ENCODE results near the gene IRF2BP2. TPM values are rescaled to one million over a fixed set of nuclear protein-coding genes. Genes with fewer than 3 reads are reported as not detected.
A peak's percentile ranks its signal among the peaks of the same experiment; 100 is the strongest.

IRF2BP2 gene
- total RNA-seq (2014; rRNA removed; shearing (Covaris generic)), result 67.0 and 90.9 TPM in 2 replicates

- H3K4me3 ChIP-seq (ENCODE audit: insufficient read depth, low read depth, low read length), result peak within 1 kb of the TSS; percentile 87
- peak; percentile 98 for DNase-seq
- no peaks in the 10 kb centered on the region for H3K27me3 ChIP-seq (ENCODE audit: control insufficient read depth, insufficient read depth, low read length)
- peaks cover 13% of the 10 kb centered on the region for H3K36me3 ChIP-seq (replicated peaks; ENCODE audit: control insufficient read depth, insufficient read depth, low read length)
Observed at GRCh38 chr1:234610061-234610665, at the start of gene IRF2BP2. IRF2BP2 (minus strand) TSS chr1:234610178; CDS start chr1:234609494, 684 bp downstream.

GRCh38 chr1:234659538-234659937 is 49.6 kb upstream of the IRF2BP2 start:
- DNase-seq, result no peak
- Histone ChIP-seq H3K36me3 (replicated peaks; ENCODE audit: control insufficient read depth, insufficient read depth, low read length) (no peaks in the 10 kb centered on the region), H3K27me3 (ENCODE audit: control insufficient read depth, insufficient read depth, low read length) (no peaks in the 10 kb centered on the region), H3K4me3 (ENCODE audit: insufficient read depth, low read depth, low read length) (no peak overlapping the region)

GRCh38 chr1:234658138-234658537 is 48.2 kb upstream of the IRF2BP2 start:
- peak; percentile 43 for DNase-seq

GRCh38 chr1:234656944-234657654 is 47.1 kb upstream of the IRF2BP2 start:
- DNase-seq, result no peak
- Histone ChIP-seq H3K27me3 (ENCODE audit: control insufficient read depth, insufficient read depth, low read length) (no peaks in the 10 kb centered on the region), H3K36me3 (replicated peaks; ENCODE audit: control insufficient read depth, insufficient read depth, low read length) (no peaks in the 10 kb centered on the region), H3K4me3 (ENCODE audit: insufficient read depth, low read depth, low read length) (no peak overlapping the region)

More at GRCh38 chr1:234658138-234658537, 48.2 kb upstream of the IRF2BP2 start:
- H3K36me3 ChIP-seq (replicated peaks; ENCODE audit: control insufficient read depth, insufficient read depth, low read length), result no peaks in the 10 kb centered on the region
- no peaks in the 10 kb centered on the region for H3K27me3 ChIP-seq (ENCODE audit: control insufficient read depth, insufficient read depth, low read length)
- no peak overlapping the region for H3K4me3 ChIP-seq (ENCODE audit: insufficient read depth, low read depth, low read length)

- Histone ChIP-seq H3K27me3 (ENCODE audit: control insufficient read depth, insufficient read depth, low read length) (no peaks in the 10 kb centered on the region), H3K4me3 (ENCODE audit: insufficient read depth, low read depth, low read length) (no peak overlapping the region), H3K36me3 (replicated peaks; ENCODE audit: control insufficient read depth, insufficient read depth, low read length) (no peaks in the 10 kb centered on the region)
- DNase-seq, result no peak
Observed at GRCh38 chr1:234656070-234656895, 46.3 kb upstream of the IRF2BP2 start.

GRCh38 chr1:234655328-234656069 is 45.5 kb upstream of the IRF2BP2 start:
- Histone ChIP-seq H3K4me3 (ENCODE audit: insufficient read depth, low read depth, low read length) (no peak overlapping the region), H3K36me3 (replicated peaks; ENCODE audit: control insufficient read depth, insufficient read depth, low read length) (no peaks in the 10 kb centered on the region), H3K27me3 (ENCODE audit: control insufficient read depth, insufficient read depth, low read length) (no peaks in the 10 kb centered on the region)
- no peak for DNase-seq

GRCh38 chr1:234654002-234654733 is 44.2 kb upstream of the IRF2BP2 start:
- Histone ChIP-seq H3K27me3 (ENCODE audit: control insufficient read depth, insufficient read depth, low read length) (no peaks in the 10 kb centered on the region), H3K4me3 (ENCODE audit: insufficient read depth, low read depth, low read length) (no peak overlapping the region), H3K36me3 (replicated peaks; ENCODE audit: control insufficient read depth, insufficient read depth, low read length) (no peaks in the 10 kb centered on the region)
- no peak for DNase-seq

- H3K27me3 ChIP-seq (ENCODE audit: control insufficient read depth, insufficient read depth, low read length), result no peaks in the 10 kb centered on the region
Observed at GRCh38 chr1:234649432-234650081, 39.6 kb upstream of the IRF2BP2 start.

GRCh38 chr1:234647758-234648157 is 37.8 kb upstream of the IRF2BP2 start:
- Histone ChIP-seq H3K27me3 (ENCODE audit: control insufficient read depth, insufficient read depth, low read length) (no peaks in the 10 kb centered on the region), H3K4me3 (ENCODE audit: insufficient read depth, low read depth, low read length) (no peak overlapping the region), H3K36me3 (replicated peaks; ENCODE audit: control insufficient read depth, insufficient read depth, low read length) (no peaks in the 10 kb centered on the region)
- DNase-seq, result no peak

More at GRCh38 chr1:234649432-234650081, 39.6 kb upstream of the IRF2BP2 start:
- Histone ChIP-seq H3K36me3 (replicated peaks; ENCODE audit: control insufficient read depth, insufficient read depth, low read length) (no peaks in the 10 kb centered on the region), H3K4me3 (ENCODE audit: insufficient read depth, low read depth, low read length) (no peak overlapping the region)
- DNase-seq, result no peak

GRCh38 chr1:234647245-234647644 is 37.3 kb upstream of the IRF2BP2 start:
- no peak for DNase-seq
- H3K4me3 ChIP-seq (ENCODE audit: insufficient read depth, low read depth, low read length), result no peak overlapping the region
- no peaks in the 10 kb centered on the region for H3K36me3 ChIP-seq (replicated peaks; ENCODE audit: control insufficient read depth, insufficient read depth, low read length)

GRCh38 chr1:234645964-234646363 is 36.0 kb upstream of the IRF2BP2 start:
- H3K27me3 ChIP-seq (ENCODE audit: control insufficient read depth, insufficient read depth, low read length), result no peaks in the 10 kb centered on the region
- H3K36me3 ChIP-seq (replicated peaks; ENCODE audit: control insufficient read depth, insufficient read depth, low read length), result no peaks in the 10 kb centered on the region
- no peak overlapping the region for H3K4me3 ChIP-seq (ENCODE audit: insufficient read depth, low read depth, low read length)
- no peak for DNase-seq

More at GRCh38 chr1:234647245-234647644, 37.3 kb upstream of the IRF2BP2 start:
- no peaks in the 10 kb centered on the region for H3K27me3 ChIP-seq (ENCODE audit: control insufficient read depth, insufficient read depth, low read length)

- no peak for DNase-seq
- no peak overlapping the region for H3K4me3 ChIP-seq (ENCODE audit: insufficient read depth, low read depth, low read length)
Observed at GRCh38 chr1:234645474-234645953, 35.5 kb upstream of the IRF2BP2 start.

GRCh38 chr1:234644928-234645327 is 35.0 kb upstream of the IRF2BP2 start:
- DNase-seq, result no peak
- Histone ChIP-seq H3K36me3 (replicated peaks; ENCODE audit: control insufficient read depth, insufficient read depth, low read length) (no peaks in the 10 kb centered on the region), H3K27me3 (ENCODE audit: control insufficient read depth, insufficient read depth, low read length) (no peaks in the 10 kb centered on the region), H3K4me3 (ENCODE audit: insufficient read depth, low read depth, low read length) (no peak overlapping the region)

More at GRCh38 chr1:234645474-234645953, 35.5 kb upstream of the IRF2BP2 start:
- H3K36me3 ChIP-seq (replicated peaks; ENCODE audit: control insufficient read depth, insufficient read depth, low read length), result no peaks in the 10 kb centered on the region
- H3K27me3 ChIP-seq (ENCODE audit: control insufficient read depth, insufficient read depth, low read length), result no peaks in the 10 kb centered on the region

Data from H7 (cell line).